Hepatocyte (in vitro differentiated cells): ENCODE measurements around the gene PARP1.
"Not testable (repeated sequence)": the region's sequence is repeated elsewhere in the genome, so short reads cannot be mapped to it uniquely, and the experiment has no call there.

Experiments
- EZH2 ChIP-seq: fragments of 200-600 bp; sonication (generic); IDR thresholded peaks from 2 replicates; pipeline ENCODE4 v1.6.1; 2016; ENCODE audit warnings: antibody characterized with exemption, mild to moderate bottlenecking, borderline replicate concordance
- EZH2phosphoT487 ChIP-seq: fragments of 200-600 bp; sonication (generic); IDR thresholded peaks from one replicate; pipeline ENCODE4 v1.6.1; 2018; ENCODE audit warnings: antibody characterized with exemption, mild to moderate bottlenecking, low read depth, moderate library complexity; ENCODE audit not compliant: unreplicated experiment, severe bottlenecking
- TF ChIP-seq, protein P1 (sequence below): fragments of 200-600 bp; sonication (generic); IDR thresholded peaks from 2 replicates; pipeline ENCODE4 v1.5.1; 2016; ENCODE audit warnings: antibody characterized with exemption, mild to moderate bottlenecking; ENCODE audit not compliant: poor library complexity

DNA sequence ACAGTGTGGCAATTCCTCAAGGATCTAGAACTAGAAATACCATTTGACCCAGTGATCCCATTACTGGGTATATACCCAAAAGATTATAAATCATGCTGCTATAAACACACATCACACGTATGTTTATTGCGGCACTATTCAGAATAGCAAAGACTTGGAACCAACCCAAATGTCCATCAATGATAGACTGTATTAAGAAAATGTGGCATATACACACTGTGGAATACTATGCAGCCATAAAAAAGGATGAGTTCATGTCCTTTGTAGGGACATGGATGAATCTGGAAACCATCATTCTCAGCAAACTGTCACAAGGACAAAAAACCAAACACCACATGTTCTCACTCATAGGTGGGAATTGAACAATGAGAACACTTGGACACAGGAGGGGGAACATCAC is 24.0 kb upstream of the PARP1 start:
- TF ChIP-seq, protein P1, sequence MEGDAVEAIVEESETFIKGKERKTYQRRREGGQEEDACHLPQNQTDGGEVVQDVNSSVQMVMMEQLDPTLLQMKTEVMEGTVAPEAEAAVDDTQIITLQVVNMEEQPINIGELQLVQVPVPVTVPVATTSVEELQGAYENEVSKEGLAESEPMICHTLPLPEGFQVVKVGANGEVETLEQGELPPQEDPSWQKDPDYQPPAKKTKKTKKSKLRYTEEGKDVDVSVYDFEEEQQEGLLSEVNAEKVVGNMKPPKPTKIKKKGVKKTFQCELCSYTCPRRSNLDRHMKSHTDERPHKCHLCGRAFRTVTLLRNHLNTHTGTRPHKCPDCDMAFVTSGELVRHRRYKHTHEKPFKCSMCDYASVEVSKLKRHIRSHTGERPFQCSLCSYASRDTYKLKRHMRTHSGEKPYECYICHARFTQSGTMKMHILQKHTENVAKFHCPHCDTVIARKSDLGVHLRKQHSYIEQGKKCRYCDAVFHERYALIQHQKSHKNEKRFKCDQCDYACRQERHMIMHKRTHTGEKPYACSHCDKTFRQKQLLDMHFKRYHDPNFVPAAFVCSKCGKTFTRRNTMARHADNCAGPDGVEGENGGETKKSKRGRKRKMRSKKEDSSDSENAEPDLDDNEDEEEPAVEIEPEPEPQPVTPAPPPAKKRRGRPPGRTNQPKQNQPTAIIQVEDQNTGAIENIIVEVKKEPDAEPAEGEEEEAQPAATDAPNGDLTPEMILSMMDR = not testable (repeated sequence)
- TF ChIP-seq EZH2phosphoT487, EZH2: not testable (repeated sequence)
